IMR-90 (cell line): ENCODE measurements around the gene SLC26A3. TPM values are rescaled to one million over a fixed set of nuclear protein-coding genes. Genes with fewer than 3 reads are reported as not detected.

Experiments used
- ATAC-seq: fragments of 200-7000 bp; cut with Tn5 transposase; 2 replicates; pipeline ENCODE4 v1.9.1; 2020; ENCODE audit warnings: low read depth, mild to moderate bottlenecking, moderate library complexity
- BruUV-seq: library from RNA; stranded (reverse); fragments of 400-500 nt; replicated peaks from 2 replicates; lab custom pipeline; 2021; lab: Mats Ljungman, UMichigan
- CTCF ChIA-PET: fragments of 300-600 bp; formaldehyde crosslinking; extraction: SDS; loops from one replicate; lab custom pipeline; 2021; ENCODE audit warnings: antibody characterized with exemption; lab: Yijun Ruan, JAX
- POLR2A ChIA-PET: fragments of 300-600 bp; sonication (Branson Sonifier 250); formaldehyde crosslinking; loops from one replicate; lab custom pipeline; 2022; ENCODE audit warnings: antibody characterized with exemption; ENCODE audit not compliant: unreplicated experiment; lab: Charles Lee
- DNase-seq: peaks from one replicate; pipeline ENCODE4 v3.0.0; 2013
- H2AFZ ChIP-seq: replicated peaks from 2 replicates; pipeline ENCODE3; 2013; ENCODE audit warnings: low read length, mild to moderate bottlenecking; ENCODE audit not compliant: poor library complexity
- H2AK5ac ChIP-seq: 2 replicates; pipeline ENCODE4 v1.6.1; 2013; ENCODE audit warnings: low read depth, low read length, inconsistent platforms
- H2AK9ac ChIP-seq: replicated peaks from 2 replicates; pipeline ENCODE3; 2013; ENCODE audit warnings: mild to moderate bottlenecking, low read depth, low read length, moderate library complexity; ENCODE audit not compliant: poor library complexity
- H2BK120ac ChIP-seq: 2 replicates; pipeline ENCODE4 v1.6.1; 2013; ENCODE audit warnings: low read depth, low read length, inconsistent platforms
- H2BK15ac ChIP-seq: 3 replicates; pipeline ENCODE4 v1.6.1; 2013; ENCODE audit warnings: low read depth, low read length, inconsistent platforms
- H2BK20ac ChIP-seq: 2 replicates; pipeline ENCODE4 v1.6.1; 2013; ENCODE audit warnings: low read depth, mild to moderate bottlenecking, inconsistent platforms, low read length, moderate library complexity
- H2BK5ac ChIP-seq: 2 replicates; pipeline ENCODE4 v1.6.1; 2013; ENCODE audit warnings: mild to moderate bottlenecking, low read depth, low read length, inconsistent platforms; ENCODE audit not compliant: poor library complexity, severe bottlenecking
- H3K14ac ChIP-seq: replicated peaks from 2 replicates; pipeline ENCODE4 v1.6.1; 2013; ENCODE audit warnings: low read depth, low read length, inconsistent platforms
- H3K18ac ChIP-seq: 2 replicates; pipeline ENCODE4 v1.6.1; 2013; ENCODE audit warnings: low read depth, low read length, control low read depth
- H3K23ac ChIP-seq: 2 replicates; pipeline ENCODE4 v1.6.1; 2013; ENCODE audit warnings: low read depth, low read length, inconsistent platforms
- H3K27ac ChIP-seq: 2 replicates; pipeline ENCODE4 v1.5.1; 2013; ENCODE audit warnings: mild to moderate bottlenecking, control low read depth, low read length; ENCODE audit not compliant: insufficient read depth
- H3K27me3 ChIP-seq: 2 replicates; pipeline ENCODE4 v1.6.1; 2013; ENCODE audit warnings: low read length; ENCODE audit not compliant: control insufficient read depth, insufficient read depth
- H3K36me3 ChIP-seq: 2 replicates; pipeline ENCODE4 v1.6.1; 2013; ENCODE audit warnings: low read length, mixed read lengths; ENCODE audit not compliant: control insufficient read depth, insufficient read depth
- H3K4ac ChIP-seq: 2 replicates; pipeline ENCODE4 v1.6.1; 2013; ENCODE audit warnings: low read depth, low read length, inconsistent platforms
- H3K4me1 ChIP-seq: 2 replicates; pipeline ENCODE4 v1.6.1; 2013; ENCODE audit warnings: low read length, mixed read lengths; ENCODE audit not compliant: control insufficient read depth, insufficient read depth
- H3K4me2 ChIP-seq: 2 replicates; pipeline ENCODE4 v1.6.1; 2013; ENCODE audit warnings: low read depth, mild to moderate bottlenecking, control low read depth, low read length, moderate library complexity
- H3K4me3 ChIP-seq: 2 replicates; pipeline ENCODE4 v1.5.1; 2013; ENCODE audit warnings: low read depth, mild to moderate bottlenecking, control low read depth, low read length, moderate library complexity; ENCODE audit not compliant: insufficient read depth
- H3K56ac ChIP-seq: 2 replicates; pipeline ENCODE4 v1.6.1; 2013; ENCODE audit warnings: low read length, inconsistent platforms; ENCODE audit not compliant: insufficient read depth; ENCODE audit errors: extremely low read depth
- H3K79me1 ChIP-seq, 2 experiments: 2 replicates each; pipeline ENCODE4 v1.6.1; 2013; ENCODE audit warnings: low read length in 2 of 2, inconsistent platforms in 1 of 2, low read depth in 1 of 2
- H3K9ac ChIP-seq: 2 replicates; pipeline ENCODE4 v1.6.1; 2013; ENCODE audit warnings: low read depth, low read length, control low read depth
- H3K9me1 ChIP-seq: 2 replicates; pipeline ENCODE4 v1.6.1; 2013; ENCODE audit warnings: low read length, inconsistent platforms; ENCODE audit not compliant: insufficient read depth
- H3K9me3 ChIP-seq: 2 replicates; pipeline ENCODE4 v1.6.1; 2013; ENCODE audit warnings: low read length; ENCODE audit not compliant: control insufficient read depth, insufficient read depth
- H4K20me1 ChIP-seq: 2 replicates; pipeline ENCODE4 v1.6.1; 2013; ENCODE audit warnings: low read length, inconsistent platforms; ENCODE audit not compliant: insufficient read depth
- H4K5ac ChIP-seq: 2 replicates; pipeline ENCODE4 v1.6.1; 2013; ENCODE audit warnings: mild to moderate bottlenecking, low read depth, low read length, control low read depth
- H4K8ac ChIP-seq, 2 experiments: 2 replicates each; pipeline ENCODE4 v1.6.1; 2013; ENCODE audit warnings: low read depth in 2 of 2, low read length in 2 of 2, control low read depth in 1 of 2, inconsistent platforms in 1 of 2
- H4K91ac ChIP-seq: 2 replicates; pipeline ENCODE4 v1.6.1; 2013; ENCODE audit warnings: low read depth, low read length, inconsistent platforms; ENCODE audit not compliant: insufficient read depth
- BHLHE40 ChIP-seq: fragments of 150-350 bp; IDR thresholded peaks from 2 replicates; pipeline ENCODE4 v1.6.1; 2016; ENCODE audit warnings: mild to moderate bottlenecking, low read depth, low read length
- MAFK ChIP-seq: IDR thresholded peaks from 2 replicates; pipeline ENCODE4 v1.6.1; 2012; ENCODE audit warnings: low read depth, low read length, improper control_type of control experiment
- MAZ ChIP-seq: IDR thresholded peaks from 2 replicates; pipeline ENCODE4 v1.6.1; 2012; ENCODE audit warnings: low read depth, mild to moderate bottlenecking, low read length, improper control_type of control experiment, moderate library complexity, borderline replicate concordance
- POLR2A ChIP-seq: IDR thresholded peaks from 2 replicates; pipeline ENCODE4 v1.6.1; 2012; ENCODE audit warnings: mild to moderate bottlenecking, low read depth, low read length
- RAD21 ChIP-seq: IDR thresholded peaks from 2 replicates; pipeline ENCODE4 v1.6.1; 2012; ENCODE audit warnings: low read length, improper control_type of control experiment
- RCOR1 ChIP-seq: IDR thresholded peaks from 2 replicates; pipeline ENCODE4 v1.6.1; 2012; ENCODE audit warnings: mild to moderate bottlenecking, low read length, improper control_type of control experiment; ENCODE audit not compliant: insufficient replicate concordance
- SMC3 ChIP-seq: fragments of 150-350 bp; IDR thresholded peaks from 2 replicates; pipeline ENCODE4 v1.6.1; 2016; ENCODE audit warnings: low read depth, mild to moderate bottlenecking, antibody characterized with exemption, low read length, moderate library complexity
- USF2 ChIP-seq: fragments of 150-350 bp; IDR thresholded peaks from 2 replicates; pipeline ENCODE4 v1.6.1; 2017; ENCODE audit warnings: mild to moderate bottlenecking, antibody characterized with exemption, low read length, low read depth
- WGBS, 2 experiments: methylation state at CpG; one replicate each; pipeline versions ENCODE4 v1.1.5 to v1.1.7; 2013; ENCODE audit warnings: missing lambda C conversion rate in 2 of 2; ENCODE audit not compliant: insufficient read length in 1 of 2; ENCODE audit errors: extremely low coverage in 2 of 2; 5-methylcytosine and 5-hydroxymethylcytosine counted together
- dilution Hi-C: fragments of 300-500 bp; cut with HindIII; formaldehyde crosslinking; loops from one replicate; pipeline ENCODE4 v1.14.3; 2018; ENCODE audit warnings: low sequenced_read_pairs; ENCODE audit not compliant: unreplicated experiment
- in situ Hi-C: fragments of 300-500 bp; cut with MboI; formaldehyde crosslinking; loops from 3 replicates; pipeline ENCODE4 v1.14.3; 2019; ENCODE audit warnings: low sequenced_read_pairs, inconsistent platforms, mixed read lengths
- intact Hi-C: fragments of 100-400 bp; cut with micrococcal nuclease; formaldehyde crosslinking; loops from 2 replicates; pipeline ENCODE4 v1.10.0; 2022
- polyA plus RNA-seq, 3 experiments: library from polyadenylated mRNA; depleted of rRNA; stranded (reverse); fragments of >200 nt; gene quantifications; 2 replicates each; pipeline ENCODE4 v1.2.3, GENCODE V29; 2012; ENCODE audit warnings: low replicate concordance in 1 of 3
- total RNA-seq: library from RNA; depleted of rRNA; stranded (reverse); fragments of >200 nt; gene quantifications from 2 replicates; pipeline ENCODE4 v1.2.3, GENCODE V29; 2012

SLC26A3 gene
- total and polyA plus RNA-seq, 2 of the 4 experiments (the other 2 are of a cell fraction) = not detected

- H4K20me1 ChIP-seq = no peaks in the 10 kb centered on the region
- ChIA-PET POLR2A (no interaction called here), CTCF (no interaction called here)
- in situ Hi-C loops = no loop called here
- ATAC-seq (no peak), DNase-seq (no peak)
- no peak overlapping the region for H2BK120ac ChIP-seq
- no peak overlapping the region for H3K14ac ChIP-seq
- no peak overlapping the region for H2AK5ac ChIP-seq
- no peak overlapping the region for H4K5ac ChIP-seq
- H2AK9ac ChIP-seq = peak overlapping the region; percentile 24
- H3K56ac ChIP-seq = no peak overlapping the region
- H2BK5ac ChIP-seq = no peak overlapping the region
- TF ChIP-seq POLR2A = no peak
- TF ChIP-seq USF2 = no peak
- no peak for TF ChIP-seq SMC3
- TF ChIP-seq RCOR1 = no peak
- no peak for TF ChIP-seq MAZ
- no peak for TF ChIP-seq RAD21
- no peak for TF ChIP-seq BHLHE40
- no peak for TF ChIP-seq MAFK
- H3K27ac ChIP-seq = no peak overlapping the region
- no peak overlapping the region for H4K91ac ChIP-seq
- no peak overlapping the region for H2BK15ac ChIP-seq
- no peaks in the 10 kb centered on the region; the same call in 1 of the 2 replicates for H3K9me3 ChIP-seq
- no peak overlapping the region for H3K18ac ChIP-seq
- H3K9me1 ChIP-seq = no peaks in the 10 kb centered on the region
- dilution Hi-C loops = no loop called here
- no peak overlapping the region for H3K4ac ChIP-seq
- no peaks in the 10 kb centered on the region for H3K79me1 ChIP-seq
- no peaks in the 10 kb centered on the region for H3K4me1 ChIP-seq
- intact Hi-C loops = no loop called here
- peaks cover 25% of the 10 kb centered on the region for H3K27me3 ChIP-seq
- no peak overlapping the region for H3K9ac ChIP-seq
- no peak overlapping the region for H3K4me2 ChIP-seq
- H4K8ac ChIP-seq = no peak overlapping the region
- WGBS, 2 experiments = no CpG with 5 or more reads among the region's 5 CpGs
- H3K4me3 ChIP-seq = no peak overlapping the region
- no peak overlapping the region for H2AFZ ChIP-seq
- H2BK20ac ChIP-seq = no peak overlapping the region
- no peak overlapping the region for H3K23ac ChIP-seq
- no TSS peak for BruUV-seq
- H3K36me3 ChIP-seq = no peaks in the 10 kb centered on the region
These were observed 36.0 kb upstream of the SLC26A3 start for GRCh38 chr7:107838816-107839565.
